Lower leg skin (tissue), 3 donors: Measurements from ENCODE around the gene ISY1.
"Not testable (repeated sequence)": the region's sequence is repeated elsewhere in the genome, so short reads cannot be mapped to it uniquely, and the experiment has no call there.

Experiments used
- CTCF ChIP-seq, 3 donors: fragments of 450-650 bp; IDR thresholded peaks; one replicate each; pipeline ENCODE4 v1.5.1; 2016; ENCODE audit warnings: antibody characterized with exemption in 3 of 3, mild to moderate bottlenecking in 3 of 3, moderate library complexity in 2 of 3
- POLR2A ChIP-seq, 2 donors: fragments of 450-650 bp; IDR thresholded peaks; one replicate each; pipeline ENCODE4 v1.6.1; 2016 to 2017; ENCODE audit warnings: antibody characterized with exemption in 2 of 2, mild to moderate bottlenecking in 1 of 2, moderate library complexity in 1 of 2

GRCh38 chr3:129111076-129111780, 49.6 kb downstream of the ISY1 start:
- TF ChIP-seq POLR2A, CTCF (IDR thresholded peaks at IDR 0.05): not testable (repeated sequence)
